ENCODE measurements around the gene TMTC2.

The TMTC2 gene

GRCh38 chr12:82686168-82687020, at the start of gene TMTC2:
TSS of gene TMTC2 (plus strand) at chr12:82686906.
- DNase-seq, result peak; percentile 82

GRCh38 chr12:82638324-82638723, 48.4 kb upstream of the TMTC2 start:
- no peak for DNase-seq

GRCh38 chr12:82644896-82645295, 41.8 kb upstream of the TMTC2 start:
- DNase-seq, result no peak

- no peak for DNase-seq
Measured at GRCh38 chr12:82645414-82645813, 41.3 kb upstream of the TMTC2 start.

- DNase-seq, result no peak
Measured at GRCh38 chr12:82647853-82648252, 38.9 kb upstream of the TMTC2 start.

GRCh38 chr12:82648259-82648909, 38.3 kb upstream of the TMTC2 start:
- DNase-seq, result no peak

- DNase-seq, result no peak
Measured at GRCh38 chr12:82650627-82651337, 35.9 kb upstream of the TMTC2 start.

- DNase-seq, result no peak
Measured at GRCh38 chr12:82651489-82651888, 35.2 kb upstream of the TMTC2 start.

- no peak for DNase-seq
Measured at GRCh38 chr12:82652071-82652470, 34.6 kb upstream of the TMTC2 start.

- DNase-seq, result no peak
Measured at GRCh38 chr12:82655751-82656150, 31.0 kb upstream of the TMTC2 start.

GRCh38 chr12:82659343-82660207, 27.1 kb upstream of the TMTC2 start:
- DNase-seq, result no peak

GRCh38 chr12:82660541-82661325, 26.0 kb upstream of the TMTC2 start:
- no peak for DNase-seq

GRCh38 chr12:82663893-82664292, 22.8 kb upstream of the TMTC2 start:
- no peak for DNase-seq

- DNase-seq, result no peak
Measured at GRCh38 chr12:82665142-82665923, 21.4 kb upstream of the TMTC2 start.

- no peak for DNase-seq
Measured at GRCh38 chr12:82666830-82667229, 19.9 kb upstream of the TMTC2 start.

GRCh38 chr12:82671673-82672195, 15.0 kb upstream of the TMTC2 start:
- no peak for DNase-seq

- no peak for DNase-seq
Measured at GRCh38 chr12:82672811-82673495, 13.8 kb upstream of the TMTC2 start.

- DNase-seq, result no peak
Measured at GRCh38 chr12:82673698-82674097, 13.0 kb upstream of the TMTC2 start.

GRCh38 chr12:82675246-82675645, 11.5 kb upstream of the TMTC2 start:
- no peak for DNase-seq

- DNase-seq, result no peak
Measured at GRCh38 chr12:82682326-82682725, 4.4 kb upstream of the TMTC2 start.
